Endodermal cell (in vitro differentiated cells): ENCODE measurements around the gene ACTMAP. TPM values are rescaled to one million over a fixed set of nuclear protein-coding genes. Genes with fewer than 3 reads are reported as not detected.

Source experiments
- DNase-seq: peaks from one replicate; pipeline ENCODE4 v3.0.0-alpha.2; 2017
- H3K27ac ChIP-seq: 2 replicates; pipeline ENCODE4 v1.5.1; 2013; ENCODE audit warnings: mild to moderate bottlenecking, low read depth, low read length, moderate library complexity
- H3K27me3 ChIP-seq: 2 replicates; pipeline ENCODE4 v1.6.1; 2013; ENCODE audit warnings: mild to moderate bottlenecking, low read length, moderate library complexity; ENCODE audit not compliant: insufficient read depth, control insufficient read depth, poor library complexity, severe bottlenecking
- H3K36me3 ChIP-seq: 2 replicates; pipeline ENCODE4 v1.7.0; 2013; ENCODE audit warnings: mild to moderate bottlenecking, low read length, moderate library complexity; ENCODE audit not compliant: control insufficient read depth, insufficient read depth
- H3K4me1 ChIP-seq: one replicate; pipeline ENCODE4 v1.7.0; 2013; ENCODE audit warnings: low read length; ENCODE audit not compliant: control insufficient read depth, insufficient read depth
- H3K4me3 ChIP-seq: 2 replicates; pipeline ENCODE4 v1.5.1; 2013; ENCODE audit warnings: mild to moderate bottlenecking, low read length, moderate library complexity
- H3K9ac ChIP-seq: 2 replicates; pipeline ENCODE4 v1.6.1; 2013; ENCODE audit warnings: mild to moderate bottlenecking, low read length, moderate library complexity; ENCODE audit not compliant: poor library complexity, severe bottlenecking; ENCODE audit errors: extremely low read depth
- H3K9me3 ChIP-seq: 2 replicates; pipeline ENCODE4 v1.6.1; 2013; ENCODE audit warnings: mild to moderate bottlenecking, low read length, moderate library complexity; ENCODE audit not compliant: control insufficient read depth
- H3K27ac Mint-ChIP-seq: 2 replicates; pipeline ENCODE4 v1.8.0; 2020; ENCODE audit warnings: mixed read lengths
- H3K27me3 Mint-ChIP-seq: 2 replicates; pipeline ENCODE4 v1.8.0; 2021; ENCODE audit warnings: mild to moderate bottlenecking, mixed read lengths; ENCODE audit not compliant: insufficient read depth
- H3K36me3 Mint-ChIP-seq: 2 replicates; pipeline ENCODE4 v1.8.0; 2020; ENCODE audit warnings: low read depth, mixed read lengths
- H3K4me1 Mint-ChIP-seq: 2 replicates; pipeline ENCODE4 v1.8.0; 2020; ENCODE audit warnings: mixed read lengths
- H3K4me3 Mint-ChIP-seq: 2 replicates; pipeline ENCODE4 v1.8.0; 2020; ENCODE audit warnings: mild to moderate bottlenecking, moderate library complexity, mixed read lengths
- H3K9me3 Mint-ChIP-seq: 2 replicates; pipeline ENCODE4 v1.8.0; 2020; ENCODE audit warnings: mild to moderate bottlenecking, mixed read lengths
- WGBS, 2 experiments: methylation state at CpG; one replicate each; pipeline versions ENCODE4 v1.1.5 to v1.1.7; 2013; ENCODE audit warnings: missing lambda C conversion rate in 2 of 2, mixed read lengths in 1 of 2; ENCODE audit not compliant: insufficient coverage in 1 of 2, insufficient read length in 1 of 2; 5-methylcytosine and 5-hydroxymethylcytosine counted together
- total RNA-seq, 2 donors: library from RNA; stranded (reverse); fragmentation: NEBNext Ultra II Directional in 1 of 2; extraction: Animal tissue kit (Norgen Biotek cat#: 25700) in 1 of 2; gene quantifications; 2 replicates in 1 of 2; 3 replicates in 1 of 2; pipeline ENCODE4 v1.2.1, GENCODE V29; 2021
- TF ChIP-seq, protein P1 (sequence below): fragments of 200-600 bp; sonication (generic); conservative IDR thresholded peaks from 2 replicates; pipeline ENCODE4 v1.5.0; 2021; ENCODE audit warnings: antibody characterized with exemption, mild to moderate bottlenecking

Gene ACTMAP
- total RNA-seq, 2 donors from 2014 or later: 26.0 to 34.3 TPM

DNA sequence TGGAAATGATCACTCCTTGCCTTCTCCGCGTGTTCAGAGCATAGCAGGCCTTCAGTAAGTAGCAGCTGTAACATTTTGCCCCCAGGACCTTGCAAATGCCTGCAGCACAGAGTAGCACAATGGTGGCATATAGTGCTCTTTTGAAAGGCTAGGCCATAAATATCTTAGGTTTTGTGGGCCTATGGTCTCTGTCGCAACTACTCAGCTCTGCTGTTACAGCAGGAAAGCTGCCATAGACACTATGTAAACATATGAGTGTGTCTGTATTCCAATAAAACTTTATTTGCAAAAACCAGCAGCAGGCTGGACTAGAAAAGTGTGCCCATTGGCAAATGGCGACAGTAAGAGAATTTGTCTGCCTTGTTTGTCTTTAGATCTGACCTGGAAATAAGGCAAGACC, 24.0 kb downstream of the ACTMAP start:
- Histone ChIP-seq H3K4me3 (no peak overlapping the region), H3K9me3 (no peaks in the 10 kb centered on the region), H3K27ac (no peak overlapping the region), H3K27me3 (no peaks in the 10 kb centered on the region), H3K9ac (no peak overlapping the region), H3K36me3 (peaks cover 62% of the 10 kb centered on the region), H3K4me1 (no peaks in the 10 kb centered on the region)
- TF ChIP-seq, protein P1, sequence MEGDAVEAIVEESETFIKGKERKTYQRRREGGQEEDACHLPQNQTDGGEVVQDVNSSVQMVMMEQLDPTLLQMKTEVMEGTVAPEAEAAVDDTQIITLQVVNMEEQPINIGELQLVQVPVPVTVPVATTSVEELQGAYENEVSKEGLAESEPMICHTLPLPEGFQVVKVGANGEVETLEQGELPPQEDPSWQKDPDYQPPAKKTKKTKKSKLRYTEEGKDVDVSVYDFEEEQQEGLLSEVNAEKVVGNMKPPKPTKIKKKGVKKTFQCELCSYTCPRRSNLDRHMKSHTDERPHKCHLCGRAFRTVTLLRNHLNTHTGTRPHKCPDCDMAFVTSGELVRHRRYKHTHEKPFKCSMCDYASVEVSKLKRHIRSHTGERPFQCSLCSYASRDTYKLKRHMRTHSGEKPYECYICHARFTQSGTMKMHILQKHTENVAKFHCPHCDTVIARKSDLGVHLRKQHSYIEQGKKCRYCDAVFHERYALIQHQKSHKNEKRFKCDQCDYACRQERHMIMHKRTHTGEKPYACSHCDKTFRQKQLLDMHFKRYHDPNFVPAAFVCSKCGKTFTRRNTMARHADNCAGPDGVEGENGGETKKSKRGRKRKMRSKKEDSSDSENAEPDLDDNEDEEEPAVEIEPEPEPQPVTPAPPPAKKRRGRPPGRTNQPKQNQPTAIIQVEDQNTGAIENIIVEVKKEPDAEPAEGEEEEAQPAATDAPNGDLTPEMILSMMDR: no peak
- H3K36me3 Mint-ChIP-seq: peaks cover 65% of the 10 kb centered on the region
- no peak overlapping the region for H3K27ac Mint-ChIP-seq
- H3K4me3 Mint-ChIP-seq: no peak overlapping the region
- H3K4me1 Mint-ChIP-seq: no peaks in the 10 kb centered on the region
- no peaks in the 10 kb centered on the region for H3K9me3 Mint-ChIP-seq
- 93 to 97% methylated on average over 4 of the region's 4 CpGs for WGBS, 2 experiments
- H3K27me3 Mint-ChIP-seq: no peaks in the 10 kb centered on the region
- no peak for DNase-seq

DNA sequence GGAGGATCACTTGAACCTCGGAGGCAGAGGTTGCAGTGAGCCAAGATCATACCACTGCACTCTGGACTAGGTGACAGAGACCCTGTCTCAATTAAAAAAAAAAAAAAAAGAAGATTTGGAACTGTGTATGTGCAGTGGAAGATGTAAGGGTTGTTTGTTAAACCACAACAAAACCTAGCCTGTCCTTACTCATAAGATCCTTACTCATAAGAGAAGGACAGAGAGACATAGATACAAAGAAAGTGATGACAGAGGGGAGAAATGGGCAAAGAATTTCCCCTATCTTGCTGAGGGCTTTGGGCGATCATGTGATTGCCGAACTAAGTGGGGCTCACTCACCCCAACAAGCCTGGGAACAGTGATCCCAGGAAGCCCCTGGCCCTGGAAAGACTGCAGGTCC, 25.4 kb downstream of the ACTMAP start:
- peaks cover 61% of the 10 kb centered on the region for H3K36me3 ChIP-seq
- no peaks in the 10 kb centered on the region for H3K4me1 Mint-ChIP-seq
- H3K9ac ChIP-seq: no peak overlapping the region
- no peak overlapping the region for H3K27ac Mint-ChIP-seq
- no peak overlapping the region for H3K4me3 Mint-ChIP-seq
- H3K27me3 ChIP-seq: no peaks in the 10 kb centered on the region
- H3K27me3 Mint-ChIP-seq: no peaks in the 10 kb centered on the region
- no peak for DNase-seq
- no peaks in the 10 kb centered on the region for H3K9me3 Mint-ChIP-seq
- no peaks in the 10 kb centered on the region for H3K9me3 ChIP-seq
- no peak overlapping the region for H3K27ac ChIP-seq
- peaks cover 69% of the 10 kb centered on the region for H3K36me3 Mint-ChIP-seq
- TF ChIP-seq, protein P1: no peak
- H3K4me1 ChIP-seq: no peaks in the 10 kb centered on the region
- WGBS, 2 experiments: 96 to 100% methylated on average over 3 of the region's 3 CpGs
- no peak overlapping the region for H3K4me3 ChIP-seq

DNA sequence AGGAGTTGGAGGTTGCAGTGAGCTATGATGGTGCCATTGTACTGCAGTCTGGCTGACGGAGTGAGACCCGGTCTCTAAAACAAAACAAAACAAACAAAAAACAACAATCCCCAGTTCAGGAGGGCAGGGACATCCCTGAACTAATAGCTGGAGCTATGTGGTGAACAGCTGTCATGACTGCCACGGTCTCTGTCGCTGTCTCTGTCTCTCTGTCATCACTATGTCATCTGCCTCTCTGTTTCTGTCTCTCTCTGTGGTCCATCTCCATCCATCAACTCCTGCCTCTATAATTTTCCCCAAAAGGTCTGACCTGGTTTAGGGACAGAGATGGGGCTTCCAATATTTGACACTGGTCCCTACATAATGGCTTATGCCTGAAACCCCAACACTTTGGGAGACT, 26.0 kb downstream of the ACTMAP start:
- H3K27me3 ChIP-seq: no peaks in the 10 kb centered on the region
- Mint-ChIP-seq H3K27ac (no peak overlapping the region), H3K4me3 (no peak overlapping the region), H3K9me3 (no peaks in the 10 kb centered on the region), H3K27me3 (no peaks in the 10 kb centered on the region), H3K36me3 (peaks cover 68% of the 10 kb centered on the region), H3K4me1 (no peaks in the 10 kb centered on the region)
- H3K36me3 ChIP-seq: peaks cover 57% of the 10 kb centered on the region
- H3K4me1 ChIP-seq: no peaks in the 10 kb centered on the region
- TF ChIP-seq, protein P1: no peak
- H3K27ac ChIP-seq: no peak overlapping the region
- 95 to 100% methylated on average over 1 to 4 of the region's 4 CpGs for WGBS, 2 experiments
- no peak for DNase-seq
- no peaks in the 10 kb centered on the region for H3K9me3 ChIP-seq
- H3K9ac ChIP-seq: no peak overlapping the region
- H3K4me3 ChIP-seq: no peak overlapping the region
